ENCODE measurements around the gene SHH. TPM values are rescaled to one million over a fixed set of nuclear protein-coding genes. Genes with fewer than 3 reads are reported as not detected.
"Not testable (repeated sequence)": the region's sequence is repeated elsewhere in the genome, so short reads cannot be mapped to it uniquely, and the experiment has no call there.

The SHH gene
- total RNA-seq, 1 donor: under 0.01 TPM

DNA sequence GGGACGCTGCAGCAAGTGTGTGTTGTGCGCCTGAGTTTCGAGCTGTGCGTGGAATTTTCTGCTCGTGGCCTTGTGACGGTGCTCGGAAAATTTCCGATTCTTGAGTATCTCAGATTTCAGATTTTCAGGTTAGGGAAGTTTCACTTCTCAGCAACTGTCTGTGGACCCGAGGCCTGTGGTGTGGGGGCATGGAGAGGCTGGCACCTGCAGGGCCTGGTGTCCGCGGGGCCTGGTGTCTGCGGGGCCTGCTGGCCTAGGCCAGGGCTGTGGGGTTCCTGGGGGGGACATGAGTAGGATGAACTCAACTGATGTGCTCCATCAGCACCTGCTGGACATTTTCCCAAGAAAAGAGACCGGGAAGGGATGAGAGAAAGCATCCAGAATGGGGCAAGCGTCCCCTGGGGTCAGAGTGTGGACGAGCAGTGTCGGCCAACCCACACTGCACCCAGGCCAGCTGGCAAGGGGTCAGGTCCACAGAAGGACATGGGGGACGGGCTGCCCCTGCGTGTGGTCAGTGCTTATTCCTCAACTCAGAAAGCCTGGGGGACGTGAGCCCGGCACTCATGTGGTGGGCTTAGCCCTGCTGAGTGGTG, 31.3 kb upstream of the SHH start:
- DNase-seq (ENCODE audit: low read depth in 2 of 3, low spot score in 2 of 3): no peak

- no peak for DNase-seq (ENCODE audit: low read depth in 2 of 3, low spot score in 2 of 3)
Measured at GRCh38 chr7:155842496-155843265, 30.4 kb upstream of the SHH start.

- no peak for DNase-seq (ENCODE audit: low read depth in 2 of 3, low spot score in 2 of 3)
Measured at GRCh38 chr7:155840909-155841308, 28.6 kb upstream of the SHH start.

DNA sequence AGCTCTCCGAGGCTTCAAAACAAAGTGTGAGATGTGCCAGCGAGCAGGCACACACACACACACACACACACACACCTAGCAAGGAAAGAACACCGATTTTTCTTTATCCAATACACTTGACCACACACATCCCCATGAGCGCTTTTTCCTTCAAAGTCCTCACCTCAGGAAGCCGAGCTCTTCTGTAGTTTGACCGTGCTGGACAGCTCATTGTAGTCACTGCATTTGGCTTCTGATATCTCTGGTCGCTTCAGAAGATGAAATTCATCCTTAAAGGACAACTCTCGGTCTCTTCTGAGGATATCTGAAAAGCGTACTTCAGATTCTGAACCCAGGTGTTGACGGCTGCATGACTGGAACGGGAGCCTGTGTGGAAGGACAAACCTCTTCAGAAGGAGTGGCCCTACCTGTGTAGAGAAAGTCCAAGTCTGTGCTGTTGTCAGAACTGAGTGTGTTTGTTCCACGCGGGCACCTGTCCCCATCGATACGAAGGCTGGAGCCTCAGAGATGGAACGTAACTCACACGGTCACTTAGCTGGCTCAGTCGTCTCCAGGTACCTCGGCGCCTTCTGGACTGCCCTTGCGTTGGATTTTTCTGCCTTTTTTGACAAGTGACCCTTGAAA, 28.1 kb upstream of the SHH start:
- no peak for DNase-seq (ENCODE audit: low read depth in 2 of 3, low spot score in 2 of 3)

DNA sequence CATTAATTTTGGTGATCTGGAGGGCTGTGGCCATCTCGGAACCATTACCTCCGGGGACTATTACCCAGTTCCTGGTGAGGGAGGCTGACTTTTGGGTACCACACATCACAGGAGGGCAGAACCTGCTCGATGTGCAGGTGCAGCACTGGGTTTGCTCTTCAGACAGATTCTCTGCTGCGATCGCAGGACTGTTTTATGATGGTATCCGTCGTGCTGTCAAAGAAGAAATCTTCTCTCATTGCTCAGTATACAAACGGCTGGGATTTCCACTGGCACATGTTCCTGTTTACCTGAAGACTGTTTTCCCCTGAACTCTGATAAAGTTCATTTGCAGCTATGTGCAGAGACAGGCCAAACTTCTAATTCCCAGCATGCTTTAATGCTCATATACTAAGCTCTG, 27.2 kb upstream of the SHH start:
- DNase-seq (ENCODE audit: low read depth in 2 of 3, low spot score in 2 of 3): no peak

DNA sequence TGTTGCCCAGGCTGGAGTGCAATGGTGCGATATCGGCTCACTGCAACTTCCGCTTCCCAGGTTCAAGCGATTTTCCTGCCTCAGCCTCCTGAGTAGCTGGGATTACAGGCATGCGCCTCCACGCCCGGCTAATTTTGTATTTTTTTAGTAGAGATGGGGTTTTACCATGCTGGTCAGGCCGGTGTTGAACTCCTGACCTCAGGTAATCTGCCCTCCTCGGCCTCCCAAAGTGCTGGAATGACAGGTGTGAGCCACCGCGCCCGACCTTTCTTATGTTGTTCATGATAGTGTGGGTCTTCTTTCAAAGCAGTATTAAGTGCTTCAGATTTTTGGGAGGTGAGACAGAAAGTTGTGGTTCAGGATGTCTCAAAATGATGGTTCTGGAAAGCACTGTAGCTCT, 26.0 kb upstream of the SHH start:
- not testable (repeated sequence) for DNase-seq (ENCODE audit: low read depth in 2 of 3, low spot score in 2 of 3)

DNA sequence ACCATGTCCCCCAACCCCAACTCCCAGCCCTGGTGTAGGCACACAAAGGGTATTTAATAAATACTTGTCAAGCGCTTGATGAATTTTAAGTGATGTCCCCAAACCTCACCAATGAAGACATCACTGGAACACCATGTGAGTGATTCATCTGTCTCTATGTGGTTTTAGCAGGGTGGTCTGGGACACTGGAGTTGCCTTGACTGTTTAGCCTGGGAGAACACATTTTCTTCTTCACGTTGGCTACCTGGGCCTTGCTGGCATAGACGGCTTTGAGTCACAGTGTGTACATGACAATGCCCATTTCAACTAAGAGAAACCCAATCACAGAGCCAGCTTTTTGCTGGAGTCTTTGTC, 24.8 kb upstream of the SHH start:
- DNase-seq (ENCODE audit: low read depth in 2 of 3, low spot score in 2 of 3): no peak

DNA sequence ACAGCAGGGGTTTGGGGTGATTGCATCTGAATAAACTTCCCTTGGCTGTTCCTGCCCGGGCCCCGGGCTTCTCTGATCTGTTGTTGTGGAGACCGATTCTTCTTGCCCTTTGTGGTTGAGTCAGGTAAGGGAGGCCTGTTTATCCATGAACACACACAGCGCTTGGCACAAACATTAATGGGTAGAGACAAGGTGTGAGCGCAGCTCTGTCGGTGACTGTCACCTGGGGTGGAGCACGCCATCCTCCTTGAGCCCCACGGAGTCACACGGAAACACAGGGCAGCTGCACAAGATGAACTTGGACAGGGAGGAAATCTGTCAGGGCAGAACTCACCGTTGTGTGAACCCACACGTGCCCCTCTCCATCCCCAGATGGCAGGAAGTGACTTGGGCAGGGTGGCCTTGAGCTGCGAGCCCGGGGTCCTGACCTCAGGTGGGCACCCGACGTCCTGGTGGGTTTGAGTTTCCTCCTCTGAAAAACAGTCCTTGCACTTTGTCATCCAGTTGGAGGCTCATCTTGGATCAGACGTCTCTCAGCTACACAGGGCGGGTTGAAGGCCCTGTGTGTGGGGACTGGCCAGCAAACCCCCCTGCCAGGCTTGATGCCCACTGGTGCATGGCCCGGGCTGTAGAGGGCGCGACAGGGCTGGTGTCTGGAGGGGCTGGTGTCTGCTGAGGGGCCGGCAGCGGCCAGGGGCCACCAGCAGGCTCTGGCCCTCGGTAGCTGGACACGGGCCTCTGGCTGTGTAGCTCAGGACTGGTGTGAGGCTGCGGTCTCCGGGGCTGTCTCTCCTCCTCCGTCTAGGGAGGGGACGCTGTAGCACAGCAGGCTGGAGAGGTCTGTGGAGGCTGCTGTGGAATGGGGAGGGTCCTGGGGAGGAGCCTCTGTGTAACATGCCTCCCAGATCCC, 24.2 kb upstream of the SHH start:
- no peak for DNase-seq (ENCODE audit: low read depth in 2 of 3, low spot score in 2 of 3)

- no peak for DNase-seq (ENCODE audit: low read depth in 2 of 3, low spot score in 2 of 3)
Measured at GRCh38 chr7:155835446-155836215, 23.4 kb upstream of the SHH start.

DNA sequence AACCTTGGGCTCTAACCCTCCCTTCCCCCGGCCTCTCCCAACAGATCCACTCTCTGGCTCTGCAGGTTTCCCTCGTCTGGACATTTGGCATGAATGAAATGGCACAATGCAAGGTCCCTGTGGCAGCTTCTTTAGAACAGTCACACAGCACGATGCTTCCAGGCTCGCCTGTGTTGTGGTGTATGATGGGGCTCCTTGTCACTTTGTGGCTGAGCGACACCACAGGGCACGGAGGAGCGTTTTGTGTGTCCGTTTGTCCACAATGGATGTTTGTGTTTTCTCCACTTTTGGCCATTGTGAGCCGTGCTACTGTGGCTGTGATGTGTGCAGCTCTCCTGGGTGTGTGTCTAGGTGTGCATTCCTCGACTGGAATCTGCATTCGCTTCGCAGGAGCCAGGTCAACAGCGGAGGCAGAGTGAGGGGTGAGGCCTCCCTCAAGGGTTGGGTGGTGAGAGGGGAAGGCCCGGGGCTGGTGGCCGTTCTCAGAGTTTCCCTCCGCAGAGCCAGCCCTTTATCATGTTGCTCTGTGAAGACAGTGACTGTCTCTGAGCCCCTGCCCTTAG, 22.3 kb upstream of the SHH start:
- DNase-seq (ENCODE audit: low read depth in 2 of 3, low spot score in 2 of 3): no peak

DNA sequence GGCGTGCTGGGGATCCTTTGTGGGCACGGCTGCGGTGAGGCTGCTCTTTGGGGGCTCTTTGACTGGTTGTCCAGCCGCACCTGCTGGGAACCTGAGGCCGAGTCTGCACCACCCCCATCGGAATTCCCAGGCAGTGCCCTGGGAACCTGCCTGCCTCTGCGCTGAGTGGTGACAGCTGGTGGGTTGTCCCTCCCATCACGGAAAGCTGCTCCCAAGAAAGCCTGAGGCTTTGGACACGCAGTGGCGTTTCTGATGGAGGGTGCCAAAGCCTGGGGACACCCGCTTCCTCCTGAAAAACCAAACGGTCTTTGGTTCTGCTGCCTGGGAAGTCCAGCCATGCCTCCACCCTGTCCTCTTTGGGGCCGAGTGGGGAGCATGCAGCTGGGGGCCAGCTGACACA, 21.4 kb upstream of the SHH start:
- no peak for DNase-seq (ENCODE audit: low read depth in 2 of 3, low spot score in 2 of 3)

- DNase-seq (ENCODE audit: low read depth in 2 of 3, low spot score in 2 of 3): no peak
Measured at GRCh38 chr7:155832581-155832981, 20.3 kb upstream of the SHH start.

DNA sequence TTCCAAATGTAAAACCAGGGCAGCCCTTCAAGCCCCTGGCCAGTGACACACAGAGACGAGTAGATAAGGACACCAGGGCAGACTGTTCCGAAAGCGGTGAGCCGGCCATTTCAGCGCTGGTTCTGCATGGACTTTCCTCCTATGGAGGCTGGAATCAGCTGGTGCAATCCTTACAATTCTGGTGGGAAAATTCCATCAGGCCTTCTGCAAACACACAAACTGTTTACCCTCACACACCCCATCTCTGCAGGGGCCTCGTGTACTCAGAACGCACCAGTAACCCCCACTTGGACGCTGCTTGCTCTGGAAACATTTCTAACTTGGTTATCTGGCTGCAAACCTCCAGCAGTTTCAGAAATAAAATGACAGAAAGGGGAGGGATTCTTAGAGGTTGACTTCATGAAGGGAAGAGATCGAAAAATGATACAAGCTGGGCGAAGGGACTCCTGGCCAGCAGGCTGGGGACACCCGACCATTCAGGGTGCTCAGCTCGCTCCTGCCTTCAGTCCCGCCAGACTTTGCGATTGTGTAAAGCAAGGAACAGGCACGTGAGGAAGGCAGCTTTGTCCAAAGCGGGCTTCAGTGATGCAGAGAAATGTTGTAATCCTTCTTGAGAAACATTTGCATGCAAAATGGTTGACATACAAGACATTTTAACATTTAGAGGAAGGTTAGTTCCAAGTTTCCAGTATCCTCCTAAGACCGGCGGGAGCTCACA, 19.7 kb upstream of the SHH start:
- DNase-seq (ENCODE audit: low read depth in 2 of 3, low spot score in 2 of 3): no peak

DNA sequence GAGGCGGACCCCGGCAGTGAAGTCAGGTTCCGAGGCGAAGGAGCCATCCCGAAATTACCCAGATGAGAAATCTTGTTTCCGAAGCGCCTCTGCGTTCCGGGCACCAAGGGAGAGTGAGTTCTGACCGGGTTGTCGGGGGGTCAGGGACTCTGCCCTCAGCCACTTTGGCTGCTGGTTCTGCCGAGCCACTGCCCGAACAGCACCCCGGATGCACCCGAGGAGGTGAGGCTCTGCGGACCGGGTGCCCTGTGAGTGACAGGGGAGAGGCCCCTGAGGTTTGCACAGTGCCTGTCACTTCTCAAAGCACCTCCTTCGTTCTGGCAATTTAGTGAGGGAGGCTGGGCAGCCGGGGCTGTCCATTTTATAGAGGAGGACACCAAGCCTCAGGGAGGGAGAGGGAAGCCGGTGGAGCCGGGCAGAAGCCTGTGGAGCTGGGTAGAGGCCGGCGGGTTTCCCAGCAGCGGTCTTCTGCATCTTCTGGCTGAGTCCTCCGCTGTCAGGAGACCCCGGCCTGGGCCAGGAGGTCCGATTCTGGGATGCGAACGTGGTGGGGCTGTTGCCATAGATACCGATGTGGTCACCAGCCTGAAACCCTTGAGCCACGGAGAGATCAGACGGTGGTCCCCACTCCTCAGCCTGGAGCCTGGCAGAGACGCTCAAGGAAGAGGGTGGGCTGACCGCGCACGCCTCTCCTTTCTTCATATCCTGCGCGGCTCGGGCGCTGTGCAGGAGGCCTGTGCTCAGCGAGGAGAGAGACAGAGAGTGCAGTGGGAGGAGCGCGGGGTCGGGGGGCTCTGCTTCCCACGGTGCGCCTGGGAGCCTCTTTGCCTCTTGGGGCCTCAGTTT, 18.9 kb upstream of the SHH start:
- DNase-seq (ENCODE audit: low read depth in 2 of 3, low spot score in 2 of 3): no peak

GRCh38 chr7:155829796-155830470, 17.7 kb upstream of the SHH start:
- DNase-seq (ENCODE audit: low read depth in 2 of 3, low spot score in 2 of 3): no peak

DNA sequence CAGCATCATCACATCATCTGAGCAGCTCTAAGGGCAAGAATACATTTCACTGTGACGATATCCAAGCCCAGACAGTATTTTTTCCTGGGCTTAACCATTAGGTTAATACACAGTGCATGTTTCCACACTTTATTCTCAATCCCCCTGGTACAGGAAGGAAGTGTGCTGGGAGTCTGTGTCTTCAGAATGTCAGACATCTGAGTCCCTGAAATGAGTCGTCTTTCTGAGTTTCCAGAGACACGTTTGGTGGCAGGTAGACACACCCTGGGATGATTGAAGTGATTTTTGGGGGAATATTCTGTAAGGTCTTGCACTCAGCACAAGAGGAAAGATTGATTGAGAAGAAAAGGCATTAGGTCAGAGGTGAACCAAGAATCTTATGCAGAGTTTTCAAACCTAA, 13.1 kb upstream of the SHH start:
- no peak for DNase-seq (ENCODE audit: low read depth in 2 of 3, low spot score in 2 of 3)

DNA sequence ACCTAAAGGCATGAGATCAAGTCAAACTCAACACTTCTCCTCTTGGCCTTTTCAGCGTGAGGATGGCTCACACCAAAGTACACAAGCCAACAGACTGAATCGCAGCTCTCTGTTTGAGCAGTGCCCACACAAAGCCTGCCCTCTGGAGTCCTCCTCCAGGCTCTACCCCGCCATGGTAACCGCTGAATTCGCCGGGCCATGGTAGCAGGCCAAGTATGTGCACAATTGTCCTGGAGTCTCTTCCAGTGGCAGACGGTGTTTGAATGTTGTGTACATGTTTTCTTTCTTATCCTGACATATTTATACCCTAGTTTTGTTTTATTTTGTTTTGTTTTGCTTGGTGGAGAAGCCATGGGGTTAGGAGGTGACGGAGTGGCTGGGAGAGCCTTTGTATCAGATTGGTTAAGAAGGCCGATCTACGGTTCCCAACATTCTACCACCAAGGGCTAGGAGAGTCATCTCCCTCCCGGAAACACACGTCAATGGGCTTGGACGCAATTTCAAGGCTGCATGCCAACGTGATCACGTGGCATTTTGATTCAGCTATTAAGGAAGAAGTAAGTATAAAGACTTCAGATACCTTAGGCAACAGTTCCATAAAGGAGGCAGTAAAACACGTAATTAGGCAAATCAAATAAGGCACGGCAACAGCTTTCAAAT, 12.1 kb upstream of the SHH start:
- DNase-seq (ENCODE audit: low read depth in 2 of 3, low spot score in 2 of 3): no peak

DNA sequence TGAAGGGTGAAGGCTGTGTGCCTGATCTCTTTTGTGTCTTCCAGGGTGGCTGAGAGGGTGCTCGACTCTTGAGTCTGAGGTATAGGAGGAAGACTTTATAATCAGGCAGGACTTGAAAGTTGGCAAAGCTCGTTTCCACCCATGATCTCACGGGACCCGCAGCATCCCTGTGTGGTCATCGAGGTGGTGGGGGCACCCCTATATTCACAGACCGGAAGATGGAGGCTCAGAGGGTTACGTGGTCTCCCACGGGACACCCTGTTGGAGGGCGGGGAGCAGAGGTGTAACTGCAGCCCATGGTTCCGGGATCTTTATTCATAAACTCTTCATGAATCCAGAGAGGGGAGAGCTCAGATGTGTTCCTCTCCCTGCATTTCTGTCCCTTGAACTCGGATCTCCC, 9.6 kb upstream of the SHH start:
- DNase-seq (ENCODE audit: low read depth in 2 of 3, low spot score in 2 of 3): no peak
